Body of pancreas (tissue), 4 donors: ENCODE results near the gene CD58. TPM values are rescaled to one million over a fixed set of nuclear protein-coding genes. Genes with fewer than 3 reads are reported as not detected.

Experiments
- ATAC-seq: fragments of 150-250 bp; one replicate; pipeline ENCODE4 v1.9.1; 2016
- DNase-seq, 4 donors: peaks; one replicate each; pipeline ENCODE4 v3.0.0-alpha.2; 2019
- H3K27ac ChIP-seq, 4 donors: fragments of 200-600 bp; sonication (generic); 1 replicate in 3 of 4; 2 replicates in 1 of 4; pipeline versions ENCODE4 v1.5.1 to v1.6.1; 2016 to 2019; ENCODE audit warnings: mild to moderate bottlenecking in 1 of 4, mixed read lengths in 1 of 4, moderate library complexity in 1 of 4
- H3K27me3 ChIP-seq, 2 donors: fragments of 200-600 bp; sonication (generic); one replicate each; pipeline ENCODE4 v1.6.0; 2016; ENCODE audit warnings: mild to moderate bottlenecking in 1 of 2
- H3K36me3 ChIP-seq, 2 donors: fragments of 200-600 bp; sonication (generic); replicated peaks in 1 of 2; 2 replicates each; pipeline ENCODE4 v1.5.1; 2016; ENCODE audit warnings: low read depth in 2 of 2; ENCODE audit not compliant: insufficient read depth in 1 of 2
- H3K4me1 ChIP-seq: fragments of 200-600 bp; sonication (generic); one replicate; pipeline ENCODE4 v1.6.0; 2016
- H3K4me3 ChIP-seq, 2 donors: fragments of 200-600 bp; sonication (generic); 1 replicate in 1 of 2; 2 replicates in 1 of 2; pipeline ENCODE4 v1.5.1; 2016 to 2019
- H3K9me3 ChIP-seq, 3 donors: fragments of 200-600 bp; sonication (generic); 1 replicate in 2 of 3; 2 replicates in 1 of 3; pipeline ENCODE4 v1.5.1; 2016
- CTCF ChIP-seq, 7 experiments: fragments of 450-650 bp in 4 of 7; fragments of 200-600 bp in 3 of 7; sonication (generic) in 3 of 7; IDR thresholded peaks; one replicate each; pipeline ENCODE4 v1.5.1; 2016 to 2019; ENCODE audit warnings: antibody characterized with exemption in 7 of 7
- POLR2A ChIP-seq, 3 donors: fragments of 450-650 bp; IDR thresholded peaks; one replicate each; pipeline ENCODE4 v1.6.1; 2016; ENCODE audit warnings: antibody characterized with exemption in 3 of 3, mild to moderate bottlenecking in 2 of 3
- WGBS, 2 donors: methylation state at CpG; one replicate each; pipeline ENCODE4 v1.1.5; 2017; 5-methylcytosine and 5-hydroxymethylcytosine counted together
- intact Hi-C: fragments of 100-400 bp; cut with DNase I; formaldehyde crosslinking; loops from one replicate; pipeline ENCODE4 v1.15.1; 2023
- total RNA-seq, 2 donors: library from RNA; depleted of rRNA; stranded (reverse); fragments of >200 nt; gene quantifications; one replicate each; pipeline ENCODE4 v1.1.0, GENCODE V29; 2016

Gene CD58
- total RNA-seq, 2 donors from 2014 or later: 6.6 to 15.0 TPM

- ATAC-seq: no peak
- intact Hi-C loops: loop anchor here (5.0 kb wide), 1 partner anchor 351 kb away; no protein-coding TSS in a partner anchor
- Histone ChIP-seq H3K27ac (peak overlapping the region; percentile 45 to 83 (median 78)), H3K36me3 (no peaks in the 10 kb centered on the region), H3K9me3 (no peaks in the 10 kb centered on the region), H3K4me3 (no peak overlapping the region), H3K4me1 (peaks cover 83% of the 10 kb centered on the region), H3K27me3 (no peaks in the 10 kb centered on the region)
- DNase-seq: no peak
- TF ChIP-seq POLR2A (IDR thresholded peaks at IDR 0.05): no peak
- TF ChIP-seq CTCF (IDR thresholded peaks at IDR 0.05): no peak
- WGBS, 2 donors: 84 to 90% methylated on average over 22 to 26 of the region's 29 CpGs
Measured at GRCh38 chr1:116493484-116494352, 77.1 kb downstream of the CD58 start.

DNA sequence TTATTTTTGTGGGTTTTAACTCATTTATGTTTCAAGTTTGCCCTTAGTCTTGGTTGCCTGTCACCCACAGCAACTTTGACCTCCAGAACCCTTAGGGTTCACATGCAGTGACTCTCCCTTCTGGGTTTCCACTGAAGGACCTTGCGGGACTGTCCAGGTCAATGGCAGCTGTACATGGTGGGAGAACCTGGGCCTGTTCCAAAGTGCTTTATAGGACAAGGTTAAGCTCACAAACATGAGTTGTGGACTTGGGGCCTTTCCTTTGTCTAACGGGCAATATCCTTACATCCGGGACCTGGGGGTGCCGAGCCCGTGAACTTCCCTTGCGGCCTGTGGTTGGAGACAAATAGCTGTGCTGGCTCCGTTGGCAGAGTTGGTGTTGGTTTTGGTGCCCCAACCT lies 77.8 kb downstream of the CD58 start:
- ATAC-seq: no peak
- no peaks in the 10 kb centered on the region for H3K36me3 ChIP-seq
- peak overlapping the region; percentile 35 to 83 (median 78) for H3K27ac ChIP-seq
- WGBS, 2 donors: 82 to 89% methylated on average over 1 to 7 of the region's 7 CpGs
- intact Hi-C loops: loop anchor here (5.0 kb wide), 1 partner anchor 351 kb away; no protein-coding TSS in a partner anchor
- no peaks in the 10 kb centered on the region for H3K9me3 ChIP-seq
- no peak for TF ChIP-seq POLR2A (IDR thresholded peaks at IDR 0.05)
- peaks cover 77% of the 10 kb centered on the region for H3K4me1 ChIP-seq
- no peak for DNase-seq
- H3K27me3 ChIP-seq: no peaks in the 10 kb centered on the region
- no peak overlapping the region for H3K4me3 ChIP-seq

DNA sequence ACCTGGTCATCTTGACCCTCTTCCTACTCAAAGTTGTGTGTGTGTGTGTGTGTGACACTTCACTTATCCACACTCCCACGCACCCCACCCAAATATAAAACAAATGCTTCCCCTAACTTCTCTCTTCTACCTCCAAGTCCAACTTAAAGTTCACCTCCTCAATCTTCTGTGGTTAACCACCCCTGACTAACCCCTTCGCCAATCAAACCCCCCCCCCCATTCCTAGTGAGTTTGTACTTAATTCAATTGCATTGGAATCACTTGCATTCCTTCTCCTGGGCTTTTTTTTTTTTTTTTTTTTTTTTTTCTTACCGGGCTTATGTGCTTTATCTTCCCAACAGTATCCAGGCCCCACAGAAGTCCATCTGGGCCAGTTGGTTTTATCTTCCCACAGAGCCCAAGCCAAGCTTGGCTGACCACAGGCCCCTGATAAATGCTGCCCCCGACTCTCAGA lies 78.4 kb downstream of the CD58 start:
- H3K9me3 ChIP-seq: no peaks in the 10 kb centered on the region
- intact Hi-C loops: loop anchor here (5.0 kb wide), 1 partner anchor 350 kb away; no protein-coding TSS in a partner anchor
- H3K27me3 ChIP-seq: no peaks in the 10 kb centered on the region
- no peaks in the 10 kb centered on the region for H3K36me3 ChIP-seq
- WGBS, 2 donors: 45 to 60% methylated on average over 4 of the region's 4 CpGs
- ATAC-seq: no peak
- no peak for TF ChIP-seq CTCF (IDR thresholded peaks at IDR 0.05)
- no peak for TF ChIP-seq POLR2A (IDR thresholded peaks at IDR 0.05)
- peaks cover 71% of the 10 kb centered on the region for H3K4me1 ChIP-seq
- H3K27ac ChIP-seq: peak overlapping the region; percentile 34 to 83 (median 78)
- no peak overlapping the region for H3K4me3 ChIP-seq
- DNase-seq: no peak

DNA sequence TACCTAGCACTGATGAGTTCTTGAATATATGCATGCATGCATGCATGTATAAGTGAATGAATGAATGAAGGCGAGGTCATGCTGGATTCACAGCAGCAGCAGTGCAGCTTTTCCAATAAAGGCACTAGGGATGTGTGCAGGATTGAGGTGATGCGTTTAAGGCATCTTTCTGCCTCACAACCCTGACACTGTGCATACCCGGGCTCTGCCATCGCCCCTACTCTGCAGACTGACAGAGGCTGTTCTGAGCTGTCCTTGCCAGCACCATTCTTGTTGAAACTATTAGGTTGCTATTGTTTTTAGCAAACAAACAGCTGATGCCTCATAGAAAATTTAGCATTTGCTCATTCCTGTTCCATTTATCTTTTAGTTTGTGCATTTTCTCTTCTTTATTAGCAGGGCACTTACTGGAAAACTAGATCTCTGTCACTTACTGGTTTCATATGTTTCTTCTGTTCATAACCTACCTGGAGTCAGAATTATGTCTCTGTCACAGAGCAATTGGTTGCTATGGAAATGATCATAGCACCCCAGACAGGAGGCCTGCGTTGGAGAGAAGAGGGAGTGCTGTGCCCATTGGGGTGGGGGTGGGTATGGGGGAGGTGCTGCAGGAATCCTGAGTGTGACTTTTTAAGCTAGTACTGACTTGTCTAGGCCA lies 79.0 kb downstream of the CD58 start:
- H3K4me1 ChIP-seq: peaks cover 65% of the 10 kb centered on the region
- 76% methylated on average over 5 of the region's 5 CpGs for WGBS, 2 donors
- no peak for TF ChIP-seq CTCF (IDR thresholded peaks at IDR 0.05)
- TF ChIP-seq POLR2A (IDR thresholded peaks at IDR 0.05): peak in 1 of 3 donors; percentile 5
- H3K27ac ChIP-seq: peak overlapping the region; percentile 34 to 83 (median 78)
- DNase-seq (no peak), ATAC-seq (no peak)
- intact Hi-C loops: loop anchor here (5.0 kb wide), 1 partner anchor 350 kb away; no protein-coding TSS in a partner anchor
- no peak overlapping the region for H3K4me3 ChIP-seq
- no peaks in the 10 kb centered on the region for H3K36me3 ChIP-seq
- H3K9me3 ChIP-seq: no peaks in the 10 kb centered on the region
- no peaks in the 10 kb centered on the region for H3K27me3 ChIP-seq

- Histone ChIP-seq H3K9me3 (no peaks in the 10 kb centered on the region), H3K27ac (peak overlapping the region; percentile 74 to 83 (median 78)), H3K27me3 (no peaks in the 10 kb centered on the region), H3K4me1 (peaks cover 58% of the 10 kb centered on the region), H3K4me3 (no peak overlapping the region), H3K36me3 (no peaks in the 10 kb centered on the region)
- no peak for DNase-seq
- no peak for TF ChIP-seq POLR2A (IDR thresholded peaks at IDR 0.05)
- intact Hi-C loops: loop anchor here (5.0 kb wide), 1 partner anchor 348 kb away; no protein-coding TSS in a partner anchor
- ATAC-seq: no peak
- 76 to 82% methylated on average over 3 of the region's 3 CpGs for WGBS, 2 donors
Measured at GRCh38 chr1:116490588-116490987, 80.2 kb downstream of the CD58 start.
